Measurements from ENCODE around the gene SUCLG2.
"Not testable (repeated sequence)": the region's sequence is repeated elsewhere in the genome, so short reads cannot be mapped to it uniquely, and the experiment has no call there.

Gene SUCLG2

GRCh38 chr3:67564008-67564407, 90.4 kb downstream of the SUCLG2 start:
- Mint-ChIP-seq H3K4me1 (peaks cover 18% of the 10 kb centered on the region), H3K9me3 (no peaks in the 10 kb centered on the region), H3K27ac (ENCODE audit: low read depth) (no peak overlapping the region), H3K36me3 (ENCODE audit: insufficient read depth) (peaks cover 13% of the 10 kb centered on the region), H3K27me3 (no peaks in the 10 kb centered on the region), H3K4me3 (no peak overlapping the region)
- ATAC-seq (replicated peaks; ENCODE audit: extremely low read depth, poor library complexity, severe bottlenecking) (no peak), DNase-seq (ENCODE audit: low spot score in 2 of 2) (no peak)

- Mint-ChIP-seq H3K4me1 (peaks cover 24% of the 10 kb centered on the region), H3K36me3 (ENCODE audit: insufficient read depth) (peaks cover 18% of the 10 kb centered on the region), H3K9me3 (no peaks in the 10 kb centered on the region), H3K27ac (ENCODE audit: low read depth) (peak overlapping the region; percentile 44), H3K4me3 (no peak overlapping the region), H3K27me3 (no peaks in the 10 kb centered on the region)
- no peak for DNase-seq (ENCODE audit: low spot score in 2 of 2)
- ATAC-seq (replicated peaks; ENCODE audit: extremely low read depth, poor library complexity, severe bottlenecking) = no peak
Observed at GRCh38 chr3:67561667-67562394, 92.6 kb downstream of the SUCLG2 start.

GRCh38 chr3:67561266-67561665, 93.1 kb downstream of the SUCLG2 start:
- no peaks in the 10 kb centered on the region for H3K9me3 Mint-ChIP-seq
- peaks cover 18% of the 10 kb centered on the region for H3K36me3 Mint-ChIP-seq (ENCODE audit: insufficient read depth)
- H3K27me3 Mint-ChIP-seq = no peaks in the 10 kb centered on the region
- no peak overlapping the region for H3K27ac Mint-ChIP-seq (ENCODE audit: low read depth)
- H3K4me1 Mint-ChIP-seq = peaks cover 24% of the 10 kb centered on the region
- DNase-seq (ENCODE audit: low spot score in 2 of 2) (no peak), ATAC-seq (replicated peaks; ENCODE audit: extremely low read depth, poor library complexity, severe bottlenecking) (no peak)
- no peak overlapping the region for H3K4me3 Mint-ChIP-seq

- H3K36me3 Mint-ChIP-seq (ENCODE audit: insufficient read depth) = peaks cover 20% of the 10 kb centered on the region
- no peak for DNase-seq (ENCODE audit: low spot score in 2 of 2)
- peaks cover 34% of the 10 kb centered on the region for H3K4me1 Mint-ChIP-seq
- no peaks in the 10 kb centered on the region for H3K27me3 Mint-ChIP-seq
- ATAC-seq (replicated peaks; ENCODE audit: extremely low read depth, poor library complexity, severe bottlenecking) = no peak
- H3K4me3 Mint-ChIP-seq = no peak overlapping the region
- no peaks in the 10 kb centered on the region for H3K9me3 Mint-ChIP-seq
- no peak overlapping the region for H3K27ac Mint-ChIP-seq (ENCODE audit: low read depth)
Observed at GRCh38 chr3:67559029-67559605, 95.3 kb downstream of the SUCLG2 start.

GRCh38 chr3:67558426-67558825, 96.0 kb downstream of the SUCLG2 start:
- Mint-ChIP-seq H3K9me3 (no peaks in the 10 kb centered on the region), H3K27me3 (no peaks in the 10 kb centered on the region), H3K4me1 (peaks cover 34% of the 10 kb centered on the region), H3K27ac (ENCODE audit: low read depth) (no peak overlapping the region), H3K36me3 (ENCODE audit: insufficient read depth) (peaks cover 20% of the 10 kb centered on the region), H3K4me3 (no peak overlapping the region)
- no peak for ATAC-seq (replicated peaks; ENCODE audit: extremely low read depth, poor library complexity, severe bottlenecking)
- no peak for DNase-seq (ENCODE audit: low spot score in 2 of 2)

- H3K9me3 Mint-ChIP-seq = no peaks in the 10 kb centered on the region
- no peak for DNase-seq (ENCODE audit: low spot score in 2 of 2)
- H3K27ac Mint-ChIP-seq (ENCODE audit: low read depth) = no peak overlapping the region
- H3K27me3 Mint-ChIP-seq = no peaks in the 10 kb centered on the region
- ATAC-seq (replicated peaks; ENCODE audit: extremely low read depth, poor library complexity, severe bottlenecking) = no peak
- peaks cover 20% of the 10 kb centered on the region for H3K36me3 Mint-ChIP-seq (ENCODE audit: insufficient read depth)
- peaks cover 34% of the 10 kb centered on the region for H3K4me1 Mint-ChIP-seq
- no peak overlapping the region for H3K4me3 Mint-ChIP-seq
Observed at GRCh38 chr3:67557848-67558355, 96.5 kb downstream of the SUCLG2 start.

- Mint-ChIP-seq H3K9me3 (no peaks in the 10 kb centered on the region), H3K4me1 (peaks cover 32% of the 10 kb centered on the region), H3K27me3 (no peaks in the 10 kb centered on the region), H3K36me3 (ENCODE audit: insufficient read depth) (peaks cover 6% of the 10 kb centered on the region), H3K4me3 (no peak overlapping the region), H3K27ac (ENCODE audit: low read depth) (no peak overlapping the region)
- no peak for DNase-seq (ENCODE audit: low spot score in 2 of 2)
- ATAC-seq (replicated peaks; ENCODE audit: extremely low read depth, poor library complexity, severe bottlenecking) = no peak
Observed at GRCh38 chr3:67551361-67552016, 102.9 kb downstream of the SUCLG2 start.

GRCh38 chr3:67550541-67550940, 103.9 kb downstream of the SUCLG2 start:
- Mint-ChIP-seq H3K27me3 (no peaks in the 10 kb centered on the region), H3K4me3 (no peak overlapping the region), H3K9me3 (no peaks in the 10 kb centered on the region), H3K36me3 (ENCODE audit: insufficient read depth) (peaks cover 2% of the 10 kb centered on the region), H3K4me1 (peaks cover 33% of the 10 kb centered on the region), H3K27ac (ENCODE audit: low read depth) (no peak overlapping the region)
- DNase-seq (ENCODE audit: low spot score in 2 of 2) = no peak
- ATAC-seq (replicated peaks; ENCODE audit: extremely low read depth, poor library complexity, severe bottlenecking) = no peak

GRCh38 chr3:67542502-67543250, 111.7 kb downstream of the SUCLG2 start:
- not testable (repeated sequence) for H3K4me3 Mint-ChIP-seq; H3K36me3 Mint-ChIP-seq (ENCODE audit: insufficient read depth); DNase-seq (ENCODE audit: low spot score in 2 of 2); H3K27me3 Mint-ChIP-seq; H3K27ac Mint-ChIP-seq (ENCODE audit: low read depth); ATAC-seq (replicated peaks; ENCODE audit: extremely low read depth, poor library complexity, severe bottlenecking); H3K9me3 Mint-ChIP-seq
- H3K4me1 Mint-ChIP-seq = peaks cover 52% of the 10 kb centered on the region

GRCh38 chr3:67540198-67540894, 114.1 kb downstream of the SUCLG2 start:
- H3K27ac Mint-ChIP-seq (ENCODE audit: low read depth) = no peak overlapping the region

GRCh38 chr3:67537203-67537602, 117.2 kb downstream of the SUCLG2 start:
- H3K27ac Mint-ChIP-seq (ENCODE audit: low read depth); H3K36me3 Mint-ChIP-seq (ENCODE audit: insufficient read depth); H3K4me3 Mint-ChIP-seq; H3K27me3 Mint-ChIP-seq; H3K9me3 Mint-ChIP-seq; ATAC-seq (replicated peaks; ENCODE audit: extremely low read depth, poor library complexity, severe bottlenecking); DNase-seq (ENCODE audit: low spot score in 2 of 2): not testable (repeated sequence)
- H3K4me1 Mint-ChIP-seq = peaks cover 44% of the 10 kb centered on the region

More at GRCh38 chr3:67540198-67540894, 114.1 kb downstream of the SUCLG2 start:
- ATAC-seq (replicated peaks; ENCODE audit: extremely low read depth, poor library complexity, severe bottlenecking) (no peak), DNase-seq (ENCODE audit: low spot score in 2 of 2) (no peak)
- no peaks in the 10 kb centered on the region for H3K27me3 Mint-ChIP-seq
- peaks cover 1% of the 10 kb centered on the region for H3K36me3 Mint-ChIP-seq (ENCODE audit: insufficient read depth)
- H3K4me1 Mint-ChIP-seq = peaks cover 47% of the 10 kb centered on the region
- no peak overlapping the region for H3K4me3 Mint-ChIP-seq
- peaks cover 5% of the 10 kb centered on the region for H3K9me3 Mint-ChIP-seq

GRCh38 chr3:67535006-67535405, 119.4 kb downstream of the SUCLG2 start:
- Mint-ChIP-seq H3K9me3 (peaks cover 5% of the 10 kb centered on the region), H3K4me3 (no peak overlapping the region), H3K27ac (ENCODE audit: low read depth) (no peak overlapping the region), H3K27me3 (no peaks in the 10 kb centered on the region), H3K4me1 (peaks cover 51% of the 10 kb centered on the region), H3K36me3 (ENCODE audit: insufficient read depth) (peaks cover 4% of the 10 kb centered on the region)
- no peak for ATAC-seq (replicated peaks; ENCODE audit: extremely low read depth, poor library complexity, severe bottlenecking)
- DNase-seq (ENCODE audit: low spot score in 2 of 2) = no peak

All from central memory CD8-positive, alpha-beta T cell (primary cell).